GM19099 (cell line): ENCODE measurements around the gene GSTT4.
"Not testable (repeated sequence)": the region's sequence is repeated elsewhere in the genome, so short reads cannot be mapped to it uniquely, and the experiment has no call there.

ENCODE experiments used
- POLR2A ChIP-seq: IDR thresholded peaks from 3 replicates; pipeline ENCODE4 v1.6.1; 2011; ENCODE audit warnings: low read depth; ENCODE audit not compliant: insufficient read length; ENCODE audit errors: extremely low read depth

The GSTT4 gene

DNA sequence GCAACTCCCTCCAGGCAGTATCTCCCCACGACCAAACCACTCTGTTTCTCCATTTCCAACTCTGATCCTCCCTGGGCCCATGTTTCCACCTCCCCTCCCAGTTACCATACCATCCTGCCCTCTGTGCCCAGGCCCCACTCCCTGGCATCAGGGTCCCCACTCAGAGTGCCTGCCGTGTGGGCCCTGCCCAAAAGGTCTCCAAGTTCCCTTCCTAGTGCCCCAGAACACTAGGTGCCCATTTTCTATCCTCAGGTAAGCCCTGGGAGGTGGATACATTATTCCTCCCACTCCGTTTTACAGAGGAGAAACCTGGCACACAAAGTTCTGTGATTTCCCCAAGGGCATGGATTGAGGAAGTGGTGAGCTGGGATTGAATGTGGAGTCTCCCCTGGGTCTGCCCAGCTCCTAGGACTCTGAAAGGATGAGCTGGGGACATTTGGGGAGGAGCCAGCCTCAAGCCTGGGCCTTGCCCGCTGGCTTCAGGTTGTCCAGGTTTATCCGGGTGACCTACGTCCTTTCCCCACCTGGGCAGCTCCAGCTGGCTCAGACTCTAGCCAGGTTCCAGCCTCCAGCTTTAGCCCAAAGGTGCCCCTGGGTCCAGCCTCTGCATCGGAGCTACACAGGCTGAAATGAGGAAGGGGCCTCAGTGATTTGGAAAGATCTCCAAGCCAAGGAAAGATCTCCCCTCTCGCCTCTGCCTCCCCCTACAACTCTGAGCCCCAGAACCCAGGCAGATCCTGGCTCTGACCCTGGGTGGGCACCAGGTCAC is 2.2 kb upstream of the GSTT4 start:
- TF ChIP-seq POLR2A, result no peak

DNA sequence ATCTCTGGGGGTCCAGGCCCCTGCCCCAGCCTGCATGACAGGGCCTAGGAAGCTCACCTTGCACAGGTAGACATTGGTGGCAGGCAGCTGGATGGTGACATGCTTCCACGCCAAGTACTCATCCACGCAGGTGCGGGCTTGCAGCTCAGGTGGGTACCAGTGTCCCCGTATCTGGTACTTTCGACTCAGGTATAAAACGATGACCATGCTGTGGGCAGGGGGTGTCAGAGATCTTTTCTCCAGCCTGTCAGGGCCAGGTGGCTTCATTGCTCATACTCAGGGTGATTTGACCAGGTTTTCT is 1.6 kb upstream of the GSTT4 start:
- TF ChIP-seq POLR2A, result no peak

DNA sequence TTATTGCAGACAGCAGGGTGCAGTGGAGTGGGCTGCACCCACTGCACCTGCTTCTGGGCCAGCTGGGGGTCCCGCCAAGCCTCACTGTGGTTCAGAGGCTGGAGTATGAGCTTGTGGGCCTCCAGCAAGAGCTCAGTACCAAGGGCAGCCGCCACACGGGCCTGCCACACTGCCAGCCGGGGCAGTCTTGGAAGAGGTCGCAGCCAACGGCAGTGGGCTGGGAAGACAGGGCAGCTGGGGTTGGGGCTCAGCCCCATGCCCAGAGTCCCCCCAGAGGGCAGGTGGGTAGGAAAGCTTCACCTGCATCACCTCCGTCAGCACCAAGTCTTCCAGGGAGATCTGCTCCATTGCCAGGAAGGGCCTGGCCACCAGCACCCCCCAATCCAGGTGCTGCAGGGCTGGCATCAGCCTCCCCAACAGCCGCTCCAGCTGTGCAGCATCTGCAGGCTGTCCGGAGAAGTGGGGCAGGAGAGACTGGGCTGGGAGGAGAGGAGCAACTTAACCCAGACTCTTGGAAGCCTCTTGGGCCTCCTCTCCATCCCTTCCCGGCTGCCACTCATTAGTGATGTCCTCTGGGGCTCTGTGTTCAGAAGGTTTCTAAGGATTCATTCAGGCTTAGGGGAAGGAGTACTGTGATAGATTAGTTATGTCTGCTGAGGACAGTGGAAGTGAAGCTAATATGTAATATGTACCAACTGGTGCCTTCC is 1.1 kb upstream of the GSTT4 start:
- no peak for TF ChIP-seq POLR2A

- no peak for TF ChIP-seq POLR2A
Measured at GRCh38 chr22:24003887-24004286, 1.4 kb downstream of the GSTT4 start.

- no peak for TF ChIP-seq POLR2A
Measured at GRCh38 chr22:24002851-24003250, 2.4 kb downstream of the GSTT4 start.

GRCh38 chr22:24002272-24002671 is 3.0 kb downstream of the GSTT4 start:
- no peak for TF ChIP-seq POLR2A

DNA sequence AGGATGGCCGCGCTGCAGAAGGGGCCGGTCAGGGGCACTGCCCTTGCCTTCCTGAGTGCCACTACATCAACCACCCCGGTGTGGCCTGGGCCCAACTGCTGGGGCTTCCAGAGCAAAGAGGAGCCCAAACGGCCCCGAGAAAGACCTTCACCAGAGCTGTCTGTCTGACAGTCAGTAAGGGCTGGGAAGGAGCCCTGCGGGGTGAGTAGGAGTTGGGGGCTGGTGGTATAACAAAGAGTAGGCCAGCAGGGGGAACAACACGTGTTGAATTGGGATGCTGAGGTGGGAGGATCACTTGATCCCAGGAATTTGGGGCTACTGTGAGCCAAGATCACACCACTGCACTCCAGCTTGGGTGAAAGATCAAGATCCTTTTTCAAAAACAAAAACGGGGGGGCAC is 3.9 kb downstream of the GSTT4 start:
- TF ChIP-seq POLR2A, result no peak

GRCh38 chr22:23997092-23997491 is 8.2 kb downstream of the GSTT4 start:
- TF ChIP-seq POLR2A, result no peak

GRCh38 chr22:23984430-23984829 is 20.8 kb downstream of the GSTT4 start:
- no peak for TF ChIP-seq POLR2A

DNA sequence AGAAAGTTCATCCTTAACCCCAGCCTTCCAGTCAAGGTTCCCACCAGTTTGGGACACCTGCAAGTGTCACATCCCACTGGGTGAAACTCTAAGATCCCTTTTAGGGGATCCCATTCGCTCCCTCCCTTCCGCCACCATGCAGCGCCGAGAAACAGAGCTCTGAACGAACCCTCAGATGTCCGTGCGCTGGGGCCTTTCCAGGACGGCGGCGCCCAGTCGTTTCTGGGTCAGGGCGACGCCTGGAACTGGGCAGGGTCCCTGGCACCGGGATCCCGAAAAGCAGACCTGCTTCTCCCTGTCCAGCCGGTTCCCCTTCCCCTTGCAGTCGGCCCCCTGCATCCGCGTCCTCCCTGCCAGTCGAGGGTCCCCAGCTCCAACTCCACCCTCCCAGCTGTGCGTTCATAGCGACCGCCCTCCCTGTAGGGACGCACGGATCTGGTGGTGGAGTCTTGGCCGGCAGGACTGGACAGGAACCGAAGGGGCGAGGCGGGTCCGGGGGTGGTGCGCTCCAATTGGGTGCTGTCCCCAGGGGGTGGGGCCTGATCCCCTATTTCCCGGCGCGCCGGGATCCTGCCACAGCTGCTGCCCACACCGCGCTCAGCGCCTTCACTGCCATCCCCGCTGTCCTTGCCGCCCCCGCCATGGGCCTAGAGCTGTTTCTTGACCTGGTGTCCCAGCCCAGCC is 25.6 kb downstream of the GSTT4 start, which contains the start of gene GSTT2:
Gene GSTT2 (plus strand): TSS at position 578 of the 684 bp plus-strand sequence.
- not testable (repeated sequence) for TF ChIP-seq POLR2A

- not testable (repeated sequence) for TF ChIP-seq POLR2A
Measured at GRCh38 chr22:23974345-23974744, 30.9 kb downstream of the GSTT4 start, which contains the start of gene DDT. Gene DDT, minus strand, starts transcription at chr22:23974441. Its CDS starts 27 bp downstream, at chr22:23974414.

DNA sequence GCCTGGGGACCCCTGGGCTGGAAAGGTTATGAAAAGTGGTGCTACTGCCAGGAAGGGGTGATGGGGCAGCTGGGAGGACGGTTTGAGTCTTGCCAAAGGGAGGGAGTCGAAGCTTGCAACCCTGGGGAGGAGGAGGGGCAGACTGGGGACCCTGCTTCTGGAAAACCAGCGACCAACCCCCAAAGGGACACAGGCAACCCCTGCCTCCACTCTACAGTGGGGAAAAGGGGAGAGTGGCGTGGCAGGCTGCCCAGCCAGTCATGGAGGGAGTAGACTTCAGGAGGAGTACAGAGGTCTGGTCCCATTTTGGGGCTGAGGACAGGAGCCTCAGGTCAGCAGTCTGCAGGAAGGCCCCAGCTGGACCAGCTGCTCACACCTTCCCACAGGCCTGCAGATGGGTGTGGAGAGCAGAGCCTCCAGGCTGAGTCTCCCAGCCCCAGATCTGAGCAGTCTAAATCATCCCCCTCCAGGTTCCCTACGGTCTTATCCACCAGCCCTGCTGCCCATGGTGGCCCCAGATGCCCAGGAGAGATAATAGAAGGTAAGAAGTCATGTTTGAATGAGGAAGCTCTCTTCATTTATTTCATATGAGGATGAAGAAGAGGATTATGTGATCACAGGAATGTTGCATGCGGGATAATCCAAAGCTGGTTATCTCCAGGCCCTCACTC is 34.3 kb downstream of the GSTT4 start:
- TF ChIP-seq POLR2A, result peak; percentile 8

DNA sequence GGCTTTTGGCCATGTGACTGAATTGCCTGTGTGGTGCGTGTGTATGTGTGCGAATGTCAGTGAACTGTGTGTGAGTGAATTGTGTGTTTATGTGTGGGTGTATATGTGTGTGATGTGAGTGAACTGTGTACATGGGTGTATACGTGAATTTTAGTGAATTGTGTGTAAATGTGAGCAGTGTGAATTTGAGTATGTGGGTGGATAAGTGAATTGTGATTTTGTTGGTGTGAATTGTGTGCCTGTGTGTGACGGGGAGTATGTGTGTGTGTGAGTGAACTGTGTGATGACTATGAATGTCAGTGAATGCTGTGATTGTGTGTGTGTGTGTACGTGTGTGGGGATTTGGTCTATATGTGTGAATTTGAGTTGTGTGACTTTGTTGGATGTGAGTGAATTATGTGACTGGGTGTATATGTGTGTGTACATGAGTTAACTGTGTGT is 35.0 kb downstream of the GSTT4 start:
- TF ChIP-seq POLR2A, result no peak

DNA sequence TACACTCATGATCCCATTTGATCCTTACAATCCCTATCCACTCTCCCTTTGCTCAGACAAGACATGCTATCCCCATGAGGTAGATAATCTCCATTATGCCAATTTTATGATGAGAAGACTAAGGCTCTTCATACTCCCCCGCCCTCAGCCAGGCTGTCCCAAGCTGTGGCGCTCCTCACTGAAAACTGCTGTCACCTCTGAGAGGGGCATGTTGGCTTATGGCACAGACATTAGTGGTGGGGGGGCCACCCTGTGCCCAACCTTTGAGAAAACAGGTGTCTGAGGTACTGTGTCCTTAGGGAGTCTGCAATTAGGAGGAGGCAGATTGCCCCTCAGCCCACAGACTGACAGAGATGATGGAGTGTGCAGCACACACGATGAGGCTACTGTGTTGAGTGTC is 36.2 kb downstream of the GSTT4 start:
- no peak for TF ChIP-seq POLR2A

GRCh38 chr22:23966568-23966967 is 38.7 kb downstream of the GSTT4 start, which contains the start of gene DDTL:
Gene DDTL, plus strand, starts transcription at chr22:23966888. Its CDS starts 27 bp downstream, at chr22:23966915.
- not testable (repeated sequence) for TF ChIP-seq POLR2A
